Activated CD4-positive, alpha-beta T cell treated with anti-CD3 and anti-CD28 coated beads, Interleukin-2, amount 50 U/mL, for 1 hour (primary cell): ENCODE measurements around the gene ALKBH4.
"Not testable (repeated sequence)": the region's sequence is repeated elsewhere in the genome, so short reads cannot be mapped to it uniquely, and the experiment has no call there.

Source experiments
- DNase-seq: peaks from one replicate; pipeline ENCODE4 v3.0.0-alpha.2; 2020

The ALKBH4 gene, protein sequence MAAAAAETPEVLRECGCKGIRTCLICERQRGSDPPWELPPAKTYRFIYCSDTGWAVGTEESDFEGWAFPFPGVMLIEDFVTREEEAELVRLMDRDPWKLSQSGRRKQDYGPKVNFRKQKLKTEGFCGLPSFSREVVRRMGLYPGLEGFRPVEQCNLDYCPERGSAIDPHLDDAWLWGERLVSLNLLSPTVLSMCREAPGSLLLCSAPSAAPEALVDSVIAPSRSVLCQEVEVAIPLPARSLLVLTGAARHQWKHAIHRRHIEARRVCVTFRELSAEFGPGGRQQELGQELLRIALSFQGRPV

DNA sequence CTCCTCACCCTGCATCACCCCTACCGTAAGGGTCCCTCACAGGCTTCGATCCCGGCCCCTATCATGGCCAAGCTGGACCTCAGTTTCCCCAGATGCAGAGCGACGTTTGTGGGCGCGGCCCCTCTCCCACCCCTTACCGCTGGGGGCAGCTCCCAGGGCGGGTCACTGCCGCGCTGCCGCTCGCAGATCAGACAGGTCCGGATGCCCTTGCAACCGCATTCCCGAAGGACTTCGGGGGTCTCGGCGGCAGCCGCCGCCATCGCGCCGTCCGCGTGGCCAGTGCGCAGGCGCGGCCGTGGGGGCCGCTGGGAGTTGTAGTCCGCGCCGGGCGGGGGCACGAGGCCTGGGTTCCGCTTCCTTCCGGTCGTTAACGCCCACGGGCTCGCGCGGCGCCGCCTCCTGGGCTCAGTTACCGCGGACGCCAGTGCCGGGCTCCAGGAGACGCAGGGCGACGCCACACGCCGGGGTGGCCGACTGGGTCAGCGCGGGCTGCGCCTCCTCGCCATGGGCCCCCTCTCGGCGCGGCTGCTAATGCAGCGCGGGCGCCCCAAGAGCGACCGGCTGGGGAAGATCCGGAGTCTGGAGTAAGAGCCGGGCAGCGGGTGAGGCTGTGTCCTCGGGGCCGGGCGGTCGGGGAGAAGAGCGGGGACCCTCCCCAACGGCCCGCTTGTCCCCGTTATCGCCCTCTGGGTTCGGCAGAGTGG, at the start of gene ALKBH4, which contains the start of gene LRWD1:
Gene ALKBH4 (minus strand): TSS at position 287 of the 704 bp plus-strand sequence. CDS start 27 bp downstream, at position 260.
Gene LRWD1 (plus strand): TSS at position 408 of the 704 bp plus-strand sequence. CDS start 97 bp downstream, at position 505.
- DNase-seq, result peak; percentile 92

DNA sequence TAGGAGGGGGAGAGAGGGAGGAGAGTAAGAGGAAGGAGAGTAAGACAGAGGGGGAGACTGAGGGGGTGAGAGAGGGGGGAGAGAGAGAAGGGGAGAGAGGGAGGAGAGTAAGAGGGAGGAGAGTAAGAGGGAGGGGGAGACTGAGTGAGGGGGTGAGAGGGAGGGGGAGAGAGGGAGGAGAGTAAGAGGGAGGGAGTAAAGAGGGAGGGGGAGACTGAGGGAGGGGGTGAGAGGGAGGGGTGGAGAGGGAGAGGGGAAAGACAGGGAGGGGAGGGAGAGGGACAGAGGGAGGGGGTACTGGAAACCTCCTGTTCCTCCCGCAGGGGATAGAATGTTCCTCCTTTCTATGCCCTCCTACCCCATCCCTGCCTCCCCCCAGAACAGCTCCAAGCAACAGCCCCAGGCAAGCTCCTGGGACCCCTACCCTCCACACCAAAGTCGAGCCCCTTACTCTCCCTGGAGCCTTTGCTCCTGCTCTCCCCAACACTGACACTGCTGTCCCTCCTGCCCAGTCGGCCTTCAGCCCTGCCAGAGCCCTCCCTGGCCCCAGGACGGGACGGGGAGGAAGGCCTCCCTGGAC, 48.1 kb upstream of the ALKBH4 start:
- DNase-seq, result not testable (repeated sequence)

- not testable (repeated sequence) for DNase-seq
Observed at GRCh38 chr7:102511860-102512522, 47.3 kb upstream of the ALKBH4 start.

- DNase-seq, result not testable (repeated sequence)
Observed at GRCh38 chr7:102510575-102510974, 45.9 kb upstream of the ALKBH4 start.

DNA sequence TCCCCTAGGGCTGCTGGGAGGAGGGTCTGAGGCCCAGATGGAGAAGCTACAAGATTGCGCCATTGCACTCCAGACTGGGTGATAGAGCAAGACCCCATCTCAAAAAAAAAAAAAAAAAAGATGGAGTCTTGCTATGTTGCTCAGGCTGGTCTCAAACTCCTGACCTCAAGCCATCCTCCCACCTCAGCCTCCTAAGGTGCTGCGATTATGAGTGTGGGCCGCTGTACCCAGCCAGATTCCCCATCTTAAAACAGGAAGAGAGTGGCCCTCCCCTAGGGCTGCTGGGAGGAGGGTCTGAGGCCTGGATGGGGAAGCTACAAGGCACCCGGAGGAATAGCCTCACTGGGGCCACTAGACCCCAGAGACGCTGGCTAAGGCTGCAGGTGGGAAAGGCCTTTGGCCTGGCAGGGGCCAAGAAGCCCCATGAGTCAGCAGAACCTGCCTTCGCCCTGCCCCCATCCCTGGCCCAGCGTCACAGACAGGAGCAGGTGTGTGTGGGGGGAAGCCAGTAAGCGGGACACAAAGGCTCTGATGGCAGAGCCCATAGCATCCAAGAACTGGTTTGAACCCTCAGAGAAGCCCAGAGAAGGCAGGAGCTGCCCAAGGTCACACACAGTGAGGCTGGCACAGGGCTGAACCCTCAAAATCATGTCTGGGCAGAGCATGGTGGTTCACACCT, 42.9 kb upstream of the ALKBH4 start:
- not testable (repeated sequence) for DNase-seq

DNA sequence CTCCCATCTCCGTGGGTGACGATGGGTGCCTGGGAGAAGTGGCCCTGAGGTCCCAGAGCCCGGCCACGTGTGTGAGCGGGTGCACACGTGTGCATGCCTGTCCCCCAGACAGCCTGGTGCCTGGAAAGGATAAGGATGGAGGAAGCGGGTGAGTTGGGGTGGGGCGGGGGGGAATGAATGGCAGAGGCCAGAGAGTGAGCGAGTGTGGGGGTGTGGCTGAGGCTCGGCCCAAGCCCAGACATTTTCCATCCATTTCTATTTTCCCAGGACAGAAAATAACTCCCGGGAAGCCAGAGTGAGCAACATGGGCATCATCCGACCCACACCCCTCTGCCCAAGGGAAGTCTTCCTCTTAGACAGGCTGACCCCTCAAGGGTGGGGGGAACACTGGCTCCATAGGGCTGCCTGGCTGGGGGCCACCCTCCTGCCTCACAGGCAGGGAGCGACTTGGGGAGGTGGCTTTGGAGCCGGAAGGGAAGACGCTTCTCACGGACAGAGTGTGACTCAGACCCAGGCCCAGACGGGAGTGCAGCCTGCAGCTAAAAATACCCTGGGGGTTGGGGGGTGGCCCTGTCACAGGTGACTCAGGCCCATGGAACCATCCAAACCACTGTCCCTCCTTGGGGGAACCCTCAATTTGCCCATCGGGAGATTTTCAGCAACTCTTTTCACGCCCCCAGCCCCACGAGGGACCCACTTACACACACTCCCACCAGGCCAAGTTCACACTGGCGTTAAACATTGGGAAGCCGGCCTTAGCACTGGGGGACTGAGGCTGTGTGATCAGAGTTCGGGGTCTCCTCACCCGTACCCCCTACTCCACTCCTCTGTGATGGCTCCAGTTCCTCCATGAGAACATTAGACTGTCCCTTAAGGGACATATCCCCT, 40.9 kb upstream of the ALKBH4 start:
- not testable (repeated sequence) for DNase-seq

GRCh38 chr7:102503141-102503540, 38.5 kb upstream of the ALKBH4 start:
- not testable (repeated sequence) for DNase-seq

- not testable (repeated sequence) for DNase-seq
Observed at GRCh38 chr7:102498321-102498720, 33.7 kb upstream of the ALKBH4 start.

DNA sequence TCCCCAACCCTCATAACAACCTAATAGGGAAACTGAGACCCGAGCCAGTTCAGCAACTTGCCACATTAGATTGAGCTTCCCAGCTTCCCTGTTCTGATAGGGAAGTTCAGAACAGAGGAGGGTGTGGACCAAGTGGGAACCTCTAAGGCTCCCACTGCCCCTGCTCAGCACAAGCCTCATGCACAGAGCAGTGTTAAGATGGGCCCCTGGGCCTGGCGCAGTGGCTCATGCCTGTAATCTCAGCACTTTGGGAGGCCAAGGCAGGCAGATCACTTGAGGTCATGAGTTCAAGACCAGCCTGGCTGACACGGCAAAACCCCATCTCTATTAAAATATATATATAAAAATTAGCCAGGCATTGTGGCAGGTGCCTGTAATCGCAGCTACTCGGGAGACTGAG, 32.6 kb upstream of the ALKBH4 start:
- not testable (repeated sequence) for DNase-seq

GRCh38 chr7:102496861-102497260, 32.2 kb upstream of the ALKBH4 start:
- not testable (repeated sequence) for DNase-seq

GRCh38 chr7:102494473-102495149, 29.9 kb upstream of the ALKBH4 start:
- DNase-seq, result not testable (repeated sequence)

DNA sequence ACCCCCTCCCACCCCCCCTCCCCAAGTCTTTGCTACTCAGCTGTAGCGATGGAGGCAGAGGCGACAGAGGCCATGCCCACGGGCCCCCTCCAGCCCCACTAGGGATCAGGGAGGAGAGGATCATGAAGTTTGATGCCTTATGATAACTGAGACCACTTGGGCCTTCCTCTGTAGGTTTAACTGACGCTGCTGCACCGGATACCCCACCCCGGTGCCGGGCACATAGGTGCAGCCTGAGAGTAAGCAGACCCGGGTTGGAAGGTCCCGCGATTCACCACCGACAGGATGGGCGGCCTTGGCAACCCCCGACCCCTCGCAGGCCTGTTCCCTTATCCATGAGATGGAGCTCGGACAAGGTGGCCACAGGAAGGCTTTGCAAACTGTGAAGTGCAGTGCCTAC, 29.4 kb upstream of the ALKBH4 start:
- DNase-seq, result peak; percentile 2

DNA sequence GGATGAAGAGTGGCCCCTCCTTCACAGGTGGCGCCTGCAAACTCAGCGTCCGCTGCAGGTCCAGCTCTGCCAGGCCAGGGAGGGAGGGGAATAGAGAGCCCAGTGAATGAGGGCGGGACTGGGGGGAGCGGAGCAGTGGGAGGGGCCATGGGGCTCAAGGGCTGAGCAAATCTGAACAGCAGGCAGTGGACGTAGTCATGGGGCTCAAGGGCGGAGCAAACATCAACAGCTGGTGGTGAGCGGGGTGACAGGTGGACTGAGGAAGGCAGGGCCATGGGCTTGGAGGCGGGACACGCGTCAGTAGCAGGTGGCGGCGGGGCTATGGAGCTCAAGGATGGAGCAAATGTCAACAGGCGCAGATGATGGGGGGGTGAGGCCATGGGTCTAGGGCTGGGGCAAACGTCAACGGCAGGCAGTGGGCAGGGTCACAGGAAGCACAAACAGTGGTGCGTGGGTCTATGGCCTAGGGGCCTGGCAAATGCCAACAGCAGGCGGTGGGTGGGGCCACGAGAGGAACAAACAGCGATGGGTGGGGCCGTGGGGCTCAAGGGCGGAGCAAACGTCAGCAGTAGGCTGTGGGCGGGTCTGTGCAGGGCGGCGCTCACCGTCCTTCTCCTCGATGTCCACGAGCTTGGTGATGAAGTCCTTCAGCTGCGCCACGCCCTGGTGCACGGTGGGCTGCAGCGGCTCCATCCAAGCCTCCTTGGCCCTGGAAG, 28.7 kb upstream of the ALKBH4 start:
- not testable (repeated sequence) for DNase-seq

DNA sequence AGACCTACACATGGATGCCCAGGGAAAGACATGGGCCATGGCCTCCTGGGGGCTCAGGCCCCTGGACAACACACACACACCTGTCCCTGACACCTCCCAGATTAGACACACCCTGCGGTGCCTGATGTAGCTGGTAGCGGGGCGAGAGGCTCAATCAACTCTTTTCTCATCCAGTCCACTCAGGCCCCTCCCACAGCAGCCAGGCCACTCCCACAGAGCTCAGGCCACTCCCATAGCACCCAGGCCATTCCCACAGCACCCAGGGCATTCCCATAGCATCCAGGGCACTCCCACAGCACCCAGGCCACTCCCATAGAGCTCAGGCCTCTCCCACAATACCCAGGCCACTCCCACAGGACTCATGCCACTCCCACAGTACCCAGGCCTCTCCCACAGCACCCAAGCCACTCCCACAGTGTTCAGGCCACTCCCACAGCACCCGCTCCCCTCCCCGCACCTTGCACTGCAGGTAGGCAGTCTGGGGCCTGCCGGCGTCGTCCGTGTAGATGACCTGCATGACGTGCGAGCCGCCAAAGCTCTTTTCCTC, 25.9 kb upstream of the ALKBH4 start:
- peak; percentile 65 for DNase-seq

- not testable (repeated sequence) for DNase-seq
Observed at GRCh38 chr7:102484317-102484716, 19.7 kb upstream of the ALKBH4 start.

DNA sequence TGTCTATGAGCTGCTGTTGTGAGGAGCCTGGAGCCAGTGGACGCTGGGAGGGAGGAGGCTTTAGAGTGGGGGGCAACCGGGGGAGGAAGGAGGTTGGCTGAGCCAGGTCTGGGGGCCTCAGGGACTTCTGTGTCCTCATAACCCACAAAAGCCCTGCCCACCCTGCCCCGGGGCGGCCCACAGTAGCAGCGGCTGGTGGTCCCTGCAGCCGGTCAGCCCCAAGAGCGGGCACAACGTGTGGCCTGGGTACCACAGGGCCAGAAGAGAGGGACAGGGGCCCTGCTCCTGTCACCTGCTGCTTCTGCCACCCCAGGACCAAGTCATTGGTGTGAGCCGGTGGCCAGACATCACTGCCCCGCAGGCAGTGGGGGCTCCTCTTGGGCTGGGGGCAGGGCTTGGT, 17.3 kb upstream of the ALKBH4 start:
- not testable (repeated sequence) for DNase-seq

DNA sequence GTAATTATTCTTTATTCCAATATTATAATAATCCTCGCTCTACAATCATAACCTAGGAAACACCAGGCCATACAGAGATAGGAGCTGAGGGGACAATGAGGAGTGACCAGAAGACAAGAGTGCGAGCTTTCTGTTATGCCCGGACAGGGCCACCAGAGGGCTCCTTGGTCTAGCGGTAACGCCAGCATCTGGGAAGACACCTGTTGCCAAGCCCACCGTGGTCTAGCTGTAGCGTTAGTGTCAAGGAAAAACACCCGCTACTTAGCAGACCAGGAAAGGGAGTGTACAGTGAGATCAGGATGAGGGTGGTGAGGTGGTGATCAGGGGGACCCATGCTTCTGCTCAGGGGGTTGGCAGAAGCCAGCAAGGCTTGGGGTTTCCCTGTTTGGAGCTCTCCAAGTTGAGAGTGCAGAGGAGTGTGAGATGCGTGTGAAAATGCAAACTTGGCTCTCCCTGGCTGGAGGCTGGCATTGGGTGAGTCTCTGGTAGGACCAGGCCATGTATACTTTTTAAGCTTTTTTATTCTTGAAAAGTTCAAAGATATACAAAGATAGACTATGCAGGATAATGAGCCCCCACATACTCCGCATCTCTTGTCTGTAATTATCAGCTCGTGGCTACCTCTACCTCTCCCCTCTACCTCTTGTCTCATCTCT, 15.4 kb upstream of the ALKBH4 start:
- not testable (repeated sequence) for DNase-seq

DNA sequence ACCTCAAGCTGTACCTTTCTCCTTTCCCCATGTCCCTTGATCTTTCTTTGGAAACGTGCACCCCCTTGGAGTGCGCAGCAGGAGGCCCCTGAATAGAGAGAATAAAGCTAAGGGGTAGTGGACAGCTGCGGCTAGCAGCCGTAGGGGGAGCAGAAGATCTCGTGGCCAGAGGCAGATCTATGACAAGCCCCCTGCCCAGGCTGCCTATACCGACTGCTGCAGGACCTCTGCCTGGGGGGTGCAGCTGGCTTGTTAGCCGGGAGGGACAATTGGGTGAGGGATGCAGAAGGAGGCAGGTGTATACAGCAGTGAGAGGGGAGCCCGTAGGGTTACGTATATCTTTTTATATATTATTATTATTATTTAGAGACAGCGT, 14.5 kb upstream of the ALKBH4 start:
- not testable (repeated sequence) for DNase-seq
